ENCODE data around the gene CHRNB1. TPM values are rescaled to one million over a fixed set of nuclear protein-coding genes. Genes with fewer than 3 reads are reported as not detected.
A peak's percentile ranks its signal among the peaks of the same experiment; 100 is the strongest.

Gene CHRNB1
- total and polyA plus RNA-seq, 2 of the 8 experiments (the other 6 are each of a cell fraction or from before 2014, with no cell fraction given), result 14.1 to 28.2 TPM

DNA sequence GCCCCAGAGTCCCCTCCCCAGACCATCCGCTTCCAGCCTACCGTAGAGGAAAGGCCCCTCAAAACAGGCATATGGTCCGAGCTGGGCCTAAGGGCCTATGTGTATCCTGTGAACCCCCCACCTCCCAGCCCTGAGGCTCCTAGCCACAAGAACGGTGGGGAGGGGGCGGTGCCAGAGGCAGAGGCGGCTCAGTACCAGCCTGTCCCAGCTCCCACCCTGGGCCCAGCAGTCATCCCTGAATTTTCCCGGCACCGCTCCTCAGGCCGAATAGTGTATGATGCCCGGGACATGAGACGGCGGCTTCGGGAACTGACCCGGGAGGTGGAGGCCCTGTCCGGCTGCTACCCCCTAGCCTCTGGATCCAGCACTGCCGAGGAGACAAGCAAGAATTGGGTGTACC lies 23.7 kb upstream of the CHRNB1 start:
- Histone ChIP-seq H4K20me1 (replicated peaks in 1 of 2; ENCODE audit: control insufficient read depth in 1 of 2, insufficient read depth in 2 of 2, low read length in 2 of 2) (peaks cover 0 to 7% of the 10 kb centered on the region in 2 experiments), H4K91ac (replicated peaks; ENCODE audit: insufficient read length, low read length) (no peak overlapping the region), H3K14ac (ENCODE audit: insufficient read length) (no peak overlapping the region), H2BK120ac (replicated peaks; ENCODE audit: low read depth, low read length) (no peak overlapping the region), H3K56ac (replicated peaks; ENCODE audit: insufficient read length, low read depth, low read length) (no peak overlapping the region), H3K18ac (ENCODE audit: extremely low read depth, low read length) (no peak overlapping the region), H3K27me3 (replicated peaks in 1 of 4; ENCODE audit: control insufficient read depth in 3 of 4, extremely low read depth in 1 of 4, insufficient read depth in 3 of 4, low read length in 3 of 4) (no peaks in the 10 kb centered on the region), H2AK5ac (ENCODE audit: low read depth, low read length) (no peak overlapping the region), H3K9me3 (ENCODE audit: insufficient read depth in 2 of 2, low read depth in 1 of 2, low read length in 1 of 2) (no peaks in the 10 kb centered on the region), H3K4me2 (ENCODE audit: insufficient read depth in 1 of 2, low read depth in 2 of 2, low read length in 2 of 2) (no peak overlapping the region), H3K4me3 (ENCODE audit: extremely low read depth in 1 of 4, insufficient read depth in 2 of 4, low read depth in 3 of 4, low read length in 4 of 4) (no peak overlapping the region), H3K9ac (replicated peaks in 1 of 4; ENCODE audit: extremely low read depth in 1 of 4, low read depth in 3 of 4, low read length in 3 of 4) (no peak overlapping the region), H4K5ac (ENCODE audit: insufficient read length, low read depth, low read length) (no peak overlapping the region), H3K79me1 (ENCODE audit: low read depth, low read length) (no peaks in the 10 kb centered on the region), H3K79me2 (ENCODE audit: control insufficient read depth in 1 of 2, insufficient read depth in 2 of 2, low read length in 2 of 2) (no peaks in the 10 kb centered on the region), H3K4ac (replicated peaks; ENCODE audit: insufficient read length, low read depth, low read length) (no peak overlapping the region), H3K36me3 (ENCODE audit: control insufficient read depth in 2 of 4, insufficient read depth in 4 of 4, low read length in 3 of 4) (peaks cover 0 to 9% (median 4%) of the 10 kb centered on the region in 4 experiments; a peak in 4 of 8 replicates), H2BK15ac (ENCODE audit: low read length) (no peak overlapping the region), H4K8ac (ENCODE audit: extremely low read depth, insufficient read depth, low read length) (peak overlapping the region; percentile 80; the same call in 1 of the 2 replicates), H3K23me2 (ENCODE audit: low read depth, low read length) (peaks cover 2% of the 10 kb centered on the region; the same call in 1 of the 2 replicates), H2BK20ac (ENCODE audit: low read length) (no peak overlapping the region), H2BK5ac (ENCODE audit: low read depth, low read length) (no peak overlapping the region), H2AFZ (ENCODE audit: low read length) (no peak overlapping the region), H3K27ac (ENCODE audit: low read depth, low read length) (no peak overlapping the region), H3K4me1 (replicated peaks in 1 of 4; ENCODE audit: control insufficient read depth in 3 of 4, insufficient read depth in 4 of 4, low read length in 3 of 4) (peaks cover 0 to 15% (median 2%) of the 10 kb centered on the region in 4 experiments; a peak in 4 of 7 replicates), H2BK12ac (ENCODE audit: low read depth, low read length) (no peak overlapping the region), H3K23ac (ENCODE audit: insufficient read length) (no peak overlapping the region)
- FAIRE-seq, result no peak
- CTCF ChIA-PET (ENCODE audit: partially characterized antibody), result interaction anchor here (0.7 to 4.1 kb wide), 9 partner anchors 12 to 82 kb away, joined by 3 to 15 read pairs (median 3); partner anchors contain the start of genes NLGN2 and TMEM256
- 89% methylated on average over 15 of the region's 16 CpGs; no CpG with 5 or more reads in 1 of the 2 experiments for WGBS, 2 experiments (ENCODE audit: extremely low coverage in 1 of 2, insufficient coverage in 1 of 2, insufficient read length in 1 of 2, insufficient replicate concordance in 2 of 2, low coverage in 1 of 2, low lambda C conversion rate in 2 of 2, missing lambda C conversion rate in 1 of 2)
- TF ChIP-seq TEAD4 (IDR thresholded peaks at IDR 0.05; ENCODE audit: low read depth, low read length) (no peak), KDM4A (IDR thresholded peaks at IDR 0.05; ENCODE audit: low read depth, low read length, severe bottlenecking) (no peak), CBX8 (IDR thresholded peaks at IDR 0.05; ENCODE audit: borderline replicate concordance, low read depth, low read length) (no peak)
- POLR2A ChIA-PET (ENCODE audit: partially characterized antibody), result interaction anchor here (0.6 to 2.8 kb wide), 12 partner anchors 8 to 164 kb away, joined by 3 to 9 read pairs (median 4); partner anchors contain the start of genes ACAP1, PLSCR3 and TMEM102
- DNase-seq (ENCODE audit: low read depth in 1 of 2, low spot score in 2 of 2), result no peak
